IMR-90 (cell line): ENCODE results near the gene TBATA. TPM values are rescaled to one million over a fixed set of nuclear protein-coding genes. Genes with fewer than 3 reads are reported as not detected.

Experiments
- ATAC-seq: fragments of 200-7000 bp; cut with Tn5 transposase; 2 replicates; pipeline ENCODE4 v1.9.1; 2020; ENCODE audit warnings: low read depth, mild to moderate bottlenecking, moderate library complexity
- BruUV-seq: library from RNA; stranded (reverse); fragments of 400-500 nt; replicated peaks from 2 replicates; lab custom pipeline; 2021; lab: Mats Ljungman, UMichigan
- CTCF ChIA-PET: fragments of 300-600 bp; formaldehyde crosslinking; extraction: SDS; loops from one replicate; lab custom pipeline; 2021; ENCODE audit warnings: antibody characterized with exemption; lab: Yijun Ruan, JAX
- POLR2A ChIA-PET: fragments of 300-600 bp; sonication (Branson Sonifier 250); formaldehyde crosslinking; loops from one replicate; lab custom pipeline; 2022; ENCODE audit warnings: antibody characterized with exemption; ENCODE audit not compliant: unreplicated experiment; lab: Charles Lee
- DNase-seq: peaks from one replicate; pipeline ENCODE4 v3.0.0; 2013
- H2AFZ ChIP-seq: replicated peaks from 2 replicates; pipeline ENCODE3; 2013; ENCODE audit warnings: low read length, mild to moderate bottlenecking; ENCODE audit not compliant: poor library complexity
- H2AK5ac ChIP-seq: 2 replicates; pipeline ENCODE4 v1.6.1; 2013; ENCODE audit warnings: low read depth, low read length, inconsistent platforms
- H2AK9ac ChIP-seq: replicated peaks from 2 replicates; pipeline ENCODE3; 2013; ENCODE audit warnings: mild to moderate bottlenecking, low read depth, low read length, moderate library complexity; ENCODE audit not compliant: poor library complexity
- H2BK120ac ChIP-seq: 2 replicates; pipeline ENCODE4 v1.6.1; 2013; ENCODE audit warnings: low read depth, low read length, inconsistent platforms
- H2BK15ac ChIP-seq: 3 replicates; pipeline ENCODE4 v1.6.1; 2013; ENCODE audit warnings: low read depth, low read length, inconsistent platforms
- H2BK20ac ChIP-seq: 2 replicates; pipeline ENCODE4 v1.6.1; 2013; ENCODE audit warnings: low read depth, mild to moderate bottlenecking, inconsistent platforms, low read length, moderate library complexity
- H2BK5ac ChIP-seq: 2 replicates; pipeline ENCODE4 v1.6.1; 2013; ENCODE audit warnings: mild to moderate bottlenecking, low read depth, low read length, inconsistent platforms; ENCODE audit not compliant: poor library complexity, severe bottlenecking
- H3K14ac ChIP-seq: replicated peaks from 2 replicates; pipeline ENCODE4 v1.6.1; 2013; ENCODE audit warnings: low read depth, low read length, inconsistent platforms
- H3K18ac ChIP-seq: 2 replicates; pipeline ENCODE4 v1.6.1; 2013; ENCODE audit warnings: low read depth, low read length, control low read depth
- H3K23ac ChIP-seq: 2 replicates; pipeline ENCODE4 v1.6.1; 2013; ENCODE audit warnings: low read depth, low read length, inconsistent platforms
- H3K27ac ChIP-seq: 2 replicates; pipeline ENCODE4 v1.5.1; 2013; ENCODE audit warnings: mild to moderate bottlenecking, control low read depth, low read length; ENCODE audit not compliant: insufficient read depth
- H3K27me3 ChIP-seq: 2 replicates; pipeline ENCODE4 v1.6.1; 2013; ENCODE audit warnings: low read length; ENCODE audit not compliant: control insufficient read depth, insufficient read depth
- H3K36me3 ChIP-seq: 2 replicates; pipeline ENCODE4 v1.6.1; 2013; ENCODE audit warnings: low read length, mixed read lengths; ENCODE audit not compliant: control insufficient read depth, insufficient read depth
- H3K4ac ChIP-seq: 2 replicates; pipeline ENCODE4 v1.6.1; 2013; ENCODE audit warnings: low read depth, low read length, inconsistent platforms
- H3K4me1 ChIP-seq: 2 replicates; pipeline ENCODE4 v1.6.1; 2013; ENCODE audit warnings: low read length, mixed read lengths; ENCODE audit not compliant: control insufficient read depth, insufficient read depth
- H3K4me2 ChIP-seq: 2 replicates; pipeline ENCODE4 v1.6.1; 2013; ENCODE audit warnings: low read depth, mild to moderate bottlenecking, control low read depth, low read length, moderate library complexity
- H3K4me3 ChIP-seq: 2 replicates; pipeline ENCODE4 v1.5.1; 2013; ENCODE audit warnings: low read depth, mild to moderate bottlenecking, control low read depth, low read length, moderate library complexity; ENCODE audit not compliant: insufficient read depth
- H3K56ac ChIP-seq: 2 replicates; pipeline ENCODE4 v1.6.1; 2013; ENCODE audit warnings: low read length, inconsistent platforms; ENCODE audit not compliant: insufficient read depth; ENCODE audit errors: extremely low read depth
- H3K79me1 ChIP-seq, 2 experiments: 2 replicates each; pipeline ENCODE4 v1.6.1; 2013; ENCODE audit warnings: low read length in 2 of 2, inconsistent platforms in 1 of 2, low read depth in 1 of 2
- H3K9ac ChIP-seq: 2 replicates; pipeline ENCODE4 v1.6.1; 2013; ENCODE audit warnings: low read depth, low read length, control low read depth
- H3K9me1 ChIP-seq: 2 replicates; pipeline ENCODE4 v1.6.1; 2013; ENCODE audit warnings: low read length, inconsistent platforms; ENCODE audit not compliant: insufficient read depth
- H3K9me3 ChIP-seq: 2 replicates; pipeline ENCODE4 v1.6.1; 2013; ENCODE audit warnings: low read length; ENCODE audit not compliant: control insufficient read depth, insufficient read depth
- H4K20me1 ChIP-seq: 2 replicates; pipeline ENCODE4 v1.6.1; 2013; ENCODE audit warnings: low read length, inconsistent platforms; ENCODE audit not compliant: insufficient read depth
- H4K5ac ChIP-seq: 2 replicates; pipeline ENCODE4 v1.6.1; 2013; ENCODE audit warnings: mild to moderate bottlenecking, low read depth, low read length, control low read depth
- H4K8ac ChIP-seq, 2 experiments: 2 replicates each; pipeline ENCODE4 v1.6.1; 2013; ENCODE audit warnings: low read depth in 2 of 2, low read length in 2 of 2, control low read depth in 1 of 2, inconsistent platforms in 1 of 2
- H4K91ac ChIP-seq: 2 replicates; pipeline ENCODE4 v1.6.1; 2013; ENCODE audit warnings: low read depth, low read length, inconsistent platforms; ENCODE audit not compliant: insufficient read depth
- CTCF ChIP-seq: conservative IDR thresholded peaks from 2 replicates; pipeline ENCODE4 v1.5.1; 2012; ENCODE audit warnings: mild to moderate bottlenecking, low read depth, low read length, improper control_type of control experiment
- FOS ChIP-seq: fragments of 150-350 bp; IDR thresholded peaks from 2 replicates; pipeline ENCODE4 v1.6.1; 2016; ENCODE audit warnings: low read depth, low read length
- MAFK ChIP-seq: IDR thresholded peaks from 2 replicates; pipeline ENCODE4 v1.6.1; 2012; ENCODE audit warnings: low read depth, low read length, improper control_type of control experiment
- RFX5 ChIP-seq: IDR thresholded peaks from 2 replicates; pipeline ENCODE4 v1.8.0; 2012; ENCODE audit warnings: low read depth, mild to moderate bottlenecking, low read length, moderate library complexity
- WGBS, 2 experiments: methylation state at CpG; one replicate each; pipeline versions ENCODE4 v1.1.5 to v1.1.7; 2013; ENCODE audit warnings: missing lambda C conversion rate in 2 of 2; ENCODE audit not compliant: insufficient read length in 1 of 2; ENCODE audit errors: extremely low coverage in 2 of 2; 5-methylcytosine and 5-hydroxymethylcytosine counted together
- dilution Hi-C: fragments of 300-500 bp; cut with HindIII; formaldehyde crosslinking; loops from one replicate; pipeline ENCODE4 v1.14.3; 2018; ENCODE audit warnings: low sequenced_read_pairs; ENCODE audit not compliant: unreplicated experiment
- in situ Hi-C: fragments of 300-500 bp; cut with MboI; formaldehyde crosslinking; loops from 3 replicates; pipeline ENCODE4 v1.14.3; 2019; ENCODE audit warnings: low sequenced_read_pairs, inconsistent platforms, mixed read lengths
- intact Hi-C: fragments of 100-400 bp; cut with micrococcal nuclease; formaldehyde crosslinking; loops from 2 replicates; pipeline ENCODE4 v1.10.0; 2022
- polyA plus RNA-seq, 3 experiments: library from polyadenylated mRNA; depleted of rRNA; stranded (reverse); fragments of >200 nt; gene quantifications; 2 replicates each; pipeline ENCODE4 v1.2.3, GENCODE V29; 2012; ENCODE audit warnings: low replicate concordance in 1 of 3
- total RNA-seq: library from RNA; depleted of rRNA; stranded (reverse); fragments of >200 nt; gene quantifications from 2 replicates; pipeline ENCODE4 v1.2.3, GENCODE V29; 2012

Gene TBATA
- total and polyA plus RNA-seq, 2 of the 4 experiments (the other 2 are of a cell fraction): not detected

GRCh38 chr10:70744617-70745143 lies 40.5 kb downstream of the TBATA start:
- Histone ChIP-seq H3K4me2 (no peak overlapping the region), H4K5ac (no peak overlapping the region), H2BK15ac (no peak overlapping the region), H2BK120ac (no peak overlapping the region), H3K4me3 (no peak overlapping the region), H3K14ac (no peak overlapping the region), H3K79me1 (no peaks in the 10 kb centered on the region), H3K27ac (no peak overlapping the region), H3K9me1 (no peaks in the 10 kb centered on the region), H4K20me1 (no peaks in the 10 kb centered on the region), H2BK5ac (no peak overlapping the region), H2AK9ac (no peak overlapping the region), H3K18ac (no peak overlapping the region), H3K23ac (no peak overlapping the region), H3K56ac (no peak overlapping the region), H2AK5ac (no peak overlapping the region), H4K91ac (no peak overlapping the region), H3K4ac (no peak overlapping the region), H3K36me3 (no peaks in the 10 kb centered on the region), H3K9ac (no peak overlapping the region), H2BK20ac (no peak overlapping the region), H2AFZ (no peak overlapping the region), H4K8ac (no peak overlapping the region), H3K9me3 (peaks cover 3% of the 10 kb centered on the region), H3K27me3 (peaks cover 2% of the 10 kb centered on the region; the same call in 1 of the 2 replicates), H3K4me1 (peaks cover 5% of the 10 kb centered on the region; the same call in 1 of the 2 replicates)
- ATAC-seq: no peak
- ChIA-PET POLR2A (no interaction called here), CTCF (no interaction called here)
- BruUV-seq: no TSS peak
- WGBS, 2 experiments: no CpG with 5 or more reads among the region's 6 CpGs
- DNase-seq: no peak
- intact Hi-C loops (no loop called here), in situ Hi-C loops (no loop called here), dilution Hi-C loops (no loop called here)
- no peak for TF ChIP-seq FOS
- no peak for TF ChIP-seq MAFK
- TF ChIP-seq RFX5: no peak
- no peak for TF ChIP-seq CTCF
